GM23338 (cell line): Measurements from ENCODE around the gene SYNE1. TPM values are rescaled to one million over a fixed set of nuclear protein-coding genes. Genes with fewer than 3 reads are reported as not detected.

Experiments
- ATAC-seq: fragments of 200-7000 bp; cut with Tn5 transposase; 3 replicates; pipeline ENCODE4 v1.9.1; 2020
- DNase-seq: peaks from one replicate; pipeline ENCODE4 v3.0.0-alpha.2; 2015; ENCODE audit warnings: low spot score
- H2AFZ ChIP-seq: fragments of 200-600 bp; sonication (generic); 2 replicates; pipeline ENCODE4 v1.8.0; 2016; ENCODE audit warnings: antibody characterized with exemption, mild to moderate bottlenecking, moderate library complexity
- H3F3A ChIP-seq: fragments of 200-600 bp; sonication (generic); replicated peaks from 2 replicates; pipeline ENCODE4 v1.8.0; 2017; ENCODE audit warnings: antibody characterized with exemption, mixed run types, low read depth
- H3K27ac ChIP-seq: fragments of 200-600 bp; sonication (generic); 2 replicates; pipeline ENCODE4 v1.6.1; 2016; ENCODE audit warnings: low read depth
- H3K27me3 ChIP-seq: fragments of 200-600 bp; sonication (generic); 2 replicates; pipeline ENCODE4 v1.8.0; 2016; ENCODE audit warnings: mild to moderate bottlenecking, mixed run types, moderate library complexity; ENCODE audit not compliant: insufficient read depth
- H3K36me3 ChIP-seq: fragments of 200-600 bp; sonication (generic); 2 replicates; pipeline ENCODE4 v1.8.0; 2016; ENCODE audit warnings: mild to moderate bottlenecking; ENCODE audit not compliant: insufficient read depth
- H3K4me1 ChIP-seq: fragments of 200-600 bp; sonication (generic); 2 replicates; pipeline ENCODE4 v1.8.0; 2016; ENCODE audit warnings: mild to moderate bottlenecking, moderate library complexity; ENCODE audit not compliant: insufficient read depth
- H3K4me2 ChIP-seq: fragments of 200-600 bp; sonication (generic); 2 replicates; pipeline ENCODE4 v1.7.1; 2017; ENCODE audit warnings: mixed run types
- H3K4me3 ChIP-seq: fragments of 200-600 bp; sonication (generic); 2 replicates; pipeline ENCODE4 v1.6.1; 2016; ENCODE audit warnings: mixed run types
- H3K79me2 ChIP-seq: fragments of 200-600 bp; sonication (generic); replicated peaks from 2 replicates; pipeline ENCODE4 v1.8.0; 2017; ENCODE audit warnings: mild to moderate bottlenecking; ENCODE audit not compliant: insufficient read depth
- H3K9me2 ChIP-seq: fragments of 200-600 bp; sonication (generic); 2 replicates; pipeline ENCODE4 v1.8.0; 2017; ENCODE audit not compliant: insufficient read depth
- H4K20me1 ChIP-seq: fragments of 200-600 bp; sonication (generic); replicated peaks from 2 replicates; pipeline ENCODE4 v1.8.0; 2017; ENCODE audit warnings: mild to moderate bottlenecking; ENCODE audit not compliant: insufficient read depth
- H3K27ac Mint-ChIP-seq: 2 replicates; pipeline ENCODE4 v1.8.0; 2020; ENCODE audit warnings: inconsistent platforms, mild to moderate bottlenecking, moderate library complexity, mixed read lengths
- H3K27me3 Mint-ChIP-seq: 3 replicates; pipeline ENCODE4 v1.8.0; 2022; ENCODE audit warnings: low read depth, mild to moderate bottlenecking, moderate library complexity, mixed read lengths, inconsistent platforms; ENCODE audit not compliant: insufficient read depth, poor library complexity
- H3K36me3 Mint-ChIP-seq: 3 replicates; pipeline ENCODE4 v1.8.0; 2021; ENCODE audit warnings: low read depth, mild to moderate bottlenecking, inconsistent platforms, moderate library complexity, mixed read lengths
- H3K4me1 Mint-ChIP-seq: 3 replicates; pipeline ENCODE4 v1.8.0; 2020; ENCODE audit warnings: mild to moderate bottlenecking, inconsistent platforms, mixed read lengths
- H3K4me3 Mint-ChIP-seq: 3 replicates; pipeline ENCODE4 v1.8.0; 2021; ENCODE audit warnings: moderate library complexity, mild to moderate bottlenecking, inconsistent platforms, mixed read lengths
- H3K9me3 Mint-ChIP-seq: 3 replicates; pipeline ENCODE4 v1.8.0; 2020; ENCODE audit warnings: moderate library complexity, mild to moderate bottlenecking, inconsistent platforms, mixed read lengths
- CREB1 ChIP-seq: fragments of 250-450 bp; sonication (Bioruptor Pico); IDR thresholded peaks from 2 replicates; pipeline ENCODE4 v1.5.0; 2020; ENCODE audit warnings: low read depth, mild to moderate bottlenecking, moderate library complexity
- EZH2 ChIP-seq: fragments of 200-600 bp; sonication (generic); IDR thresholded peaks from one replicate; pipeline ENCODE4 v1.8.0; 2017; ENCODE audit warnings: antibody characterized with exemption, mild to moderate bottlenecking, low read depth; ENCODE audit not compliant: unreplicated experiment
- JUNB ChIP-seq: IDR thresholded peaks from one replicate; pipeline ENCODE4 v1.6.1; 2016; ENCODE audit warnings: antibody characterized with exemption; ENCODE audit not compliant: unreplicated experiment
- STAT1 ChIP-seq: IDR thresholded peaks from one replicate; pipeline ENCODE4 v1.6.1; 2016; ENCODE audit warnings: antibody characterized with exemption; ENCODE audit not compliant: unreplicated experiment
- polyA plus RNA-seq: library from polyadenylated mRNA; unstranded; fragments of >200 nt; fragmentation: Nextera tagmentation; extraction: Ambion mirVana; gene quantifications from 2 replicates; pipeline ENCODE4 v1.2.1, GENCODE V29; 2016
- total RNA-seq: library from RNA; depleted of rRNA; stranded (reverse); fragments of >200 nt; shearing (Covaris generic); gene quantifications from 2 replicates; pipeline ENCODE4 v1.2.3, GENCODE V29; 2014
- TF ChIP-seq, protein P1 (sequence below), 2 experiments: fragments of 200-600 bp in 1 of 2; sonication (generic) in 1 of 2; conservative IDR thresholded peaks; 2 replicates each; pipeline versions ENCODE4 v1.5.1 to v1.6.1; 2016 to 2017; ENCODE audit warnings: antibody characterized with exemption in 2 of 2, low read depth in 2 of 2, mild to moderate bottlenecking in 2 of 2, moderate library complexity in 1 of 2

The SYNE1 gene
- total and polyA plus RNA-seq, 2 experiments from 2014 or later = 3.9 to 13.6 TPM

GRCh38 chr6:152267967-152268845 lies 369.0 kb downstream of the SYNE1 start:
- no peaks in the 10 kb centered on the region for H3K79me2 ChIP-seq
- no peaks in the 10 kb centered on the region for H3K9me2 ChIP-seq
- H3K27me3 ChIP-seq = no peaks in the 10 kb centered on the region
- peaks cover 5% of the 10 kb centered on the region; the same call in 1 of the 2 replicates for H3K4me1 ChIP-seq
- no peaks in the 10 kb centered on the region for H4K20me1 ChIP-seq
- ATAC-seq (peak; percentile 84), DNase-seq (peak; percentile 74)
- no peaks in the 10 kb centered on the region for H3K36me3 ChIP-seq
- H3K4me3 ChIP-seq = no peak overlapping the region
- Mint-ChIP-seq H3K4me3 (peak overlapping the region; percentile 39; the same call in 1 of the 3 replicates), H3K27ac (no peak overlapping the region), H3K4me1 (peaks cover 14% of the 10 kb centered on the region), H3K9me3 (peaks cover 14% of the 10 kb centered on the region), H3K36me3 (peaks cover 11% of the 10 kb centered on the region), H3K27me3 (peaks cover 2% of the 10 kb centered on the region)
- no peak overlapping the region for H2AFZ ChIP-seq
- H3K4me2 ChIP-seq = no peak overlapping the region
- TF ChIP-seq CREB1 (CRISPR knock-in tag) = no peak
- TF ChIP-seq, protein P1, sequence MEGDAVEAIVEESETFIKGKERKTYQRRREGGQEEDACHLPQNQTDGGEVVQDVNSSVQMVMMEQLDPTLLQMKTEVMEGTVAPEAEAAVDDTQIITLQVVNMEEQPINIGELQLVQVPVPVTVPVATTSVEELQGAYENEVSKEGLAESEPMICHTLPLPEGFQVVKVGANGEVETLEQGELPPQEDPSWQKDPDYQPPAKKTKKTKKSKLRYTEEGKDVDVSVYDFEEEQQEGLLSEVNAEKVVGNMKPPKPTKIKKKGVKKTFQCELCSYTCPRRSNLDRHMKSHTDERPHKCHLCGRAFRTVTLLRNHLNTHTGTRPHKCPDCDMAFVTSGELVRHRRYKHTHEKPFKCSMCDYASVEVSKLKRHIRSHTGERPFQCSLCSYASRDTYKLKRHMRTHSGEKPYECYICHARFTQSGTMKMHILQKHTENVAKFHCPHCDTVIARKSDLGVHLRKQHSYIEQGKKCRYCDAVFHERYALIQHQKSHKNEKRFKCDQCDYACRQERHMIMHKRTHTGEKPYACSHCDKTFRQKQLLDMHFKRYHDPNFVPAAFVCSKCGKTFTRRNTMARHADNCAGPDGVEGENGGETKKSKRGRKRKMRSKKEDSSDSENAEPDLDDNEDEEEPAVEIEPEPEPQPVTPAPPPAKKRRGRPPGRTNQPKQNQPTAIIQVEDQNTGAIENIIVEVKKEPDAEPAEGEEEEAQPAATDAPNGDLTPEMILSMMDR (conservative IDR thresholded peaks at IDR 0.05; ENCODE audit: low read depth in 2 of 2) = peak; percentile 48 to 77
- no peaks in the 10 kb centered on the region for H3F3A ChIP-seq
- H3K27ac ChIP-seq = no peak overlapping the region

DNA sequence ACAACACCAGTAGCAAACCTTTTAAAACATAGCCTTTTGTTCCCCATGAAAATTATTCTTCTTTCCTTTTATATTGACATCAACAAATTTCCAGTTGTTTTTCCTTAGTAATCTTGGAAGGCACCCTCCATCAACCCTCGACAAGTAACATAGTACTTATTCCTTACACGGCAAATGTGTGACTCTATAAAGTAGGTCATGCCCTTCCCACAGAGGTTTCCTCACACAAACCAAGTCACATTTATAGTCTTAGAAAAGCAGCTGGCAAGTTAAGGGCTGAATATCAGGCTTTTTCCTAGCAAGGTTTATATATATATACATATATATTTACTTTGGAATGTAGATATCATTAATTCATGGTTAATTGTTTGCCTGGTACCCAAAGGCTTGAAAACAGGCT lies 371.5 kb downstream of the SYNE1 start:
- Mint-ChIP-seq H3K27ac (no peak overlapping the region), H3K27me3 (peaks cover 7% of the 10 kb centered on the region), H3K9me3 (peaks cover 27% of the 10 kb centered on the region), H3K4me1 (peaks cover 6% of the 10 kb centered on the region; the same call in 2 of the 3 replicates), H3K4me3 (no peak overlapping the region), H3K36me3 (peaks cover 21% of the 10 kb centered on the region)
- H3K4me3 ChIP-seq = no peak overlapping the region
- no peaks in the 10 kb centered on the region for H4K20me1 ChIP-seq
- DNase-seq (no peak), ATAC-seq (no peak)
- H3F3A ChIP-seq = no peaks in the 10 kb centered on the region
- TF ChIP-seq, protein P1 (conservative IDR thresholded peaks at IDR 0.05; ENCODE audit: low read depth in 2 of 2) = no peak
- no peak for TF ChIP-seq JUNB
- TF ChIP-seq EZH2 = no peak
- no peak for TF ChIP-seq CREB1 (CRISPR knock-in tag)
- TF ChIP-seq STAT1 = no peak
- no peaks in the 10 kb centered on the region for H3K9me2 ChIP-seq
- no peaks in the 10 kb centered on the region for H3K79me2 ChIP-seq
- H3K27me3 ChIP-seq = no peaks in the 10 kb centered on the region
- H3K36me3 ChIP-seq = no peaks in the 10 kb centered on the region
- H3K27ac ChIP-seq = no peak overlapping the region
- no peak overlapping the region for H2AFZ ChIP-seq
- H3K4me1 ChIP-seq = peaks cover 5% of the 10 kb centered on the region; the same call in 1 of the 2 replicates
- no peak overlapping the region for H3K4me2 ChIP-seq
